ENCODE results near the gene RAB1A.
"Not testable (repeated sequence)": the region's sequence is repeated elsewhere in the genome, so short reads cannot be mapped to it uniquely, and the experiment has no call there.

Gene RAB1A

DNA sequence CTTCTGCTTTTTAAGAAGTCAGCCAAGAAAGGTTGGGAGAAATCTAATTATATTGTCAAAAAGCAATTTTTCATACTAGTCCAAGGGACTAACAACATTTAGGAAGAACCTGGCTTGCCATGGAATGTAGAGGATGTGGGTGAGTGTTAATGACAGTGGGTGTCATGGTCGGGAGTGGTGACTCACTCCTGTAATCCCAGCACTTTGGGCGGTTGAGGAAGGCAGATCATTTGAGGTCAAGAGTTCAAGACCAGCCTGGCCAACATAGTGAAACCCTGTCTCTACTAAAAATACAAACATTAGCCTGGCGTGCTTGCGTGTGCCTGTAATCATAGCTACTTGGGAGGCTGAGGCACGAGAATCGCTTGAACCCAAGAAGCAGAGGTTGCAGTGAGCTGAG lies 27.9 kb upstream of the RAB1A start:
- not testable (repeated sequence) for H3K4me3 Mint-ChIP-seq; H3K9me3 Mint-ChIP-seq; H3K4me1 Mint-ChIP-seq; ATAC-seq (replicated peaks); H3K27me3 Mint-ChIP-seq; DNase-seq; H3K36me3 Mint-ChIP-seq; H3K27ac Mint-ChIP-seq

DNA sequence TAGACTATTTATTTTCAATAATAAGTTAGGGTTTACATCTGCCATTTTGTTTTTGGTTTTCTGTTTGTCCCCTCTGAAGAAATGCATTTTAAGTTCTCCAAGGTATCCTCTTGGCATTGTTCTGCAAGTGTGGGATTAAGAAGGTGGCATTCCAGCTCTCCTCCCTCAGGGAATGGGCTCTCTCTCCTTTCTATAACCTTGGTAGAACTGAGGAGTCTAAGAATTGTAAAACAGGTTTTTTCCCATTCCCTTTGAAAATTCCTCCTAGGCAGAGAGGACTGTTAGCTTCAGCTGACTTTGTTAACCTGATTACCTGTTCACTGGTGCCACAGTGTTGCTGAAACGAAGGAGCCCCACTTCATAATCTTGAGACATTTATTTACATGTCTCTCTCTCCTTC lies 26.1 kb upstream of the RAB1A start:
- DNase-seq, result no peak
- no peaks in the 10 kb centered on the region for H3K36me3 Mint-ChIP-seq
- no peak overlapping the region for H3K27ac Mint-ChIP-seq
- peaks cover 6 to 10% of the 10 kb centered on the region in 2 donors for H3K4me1 Mint-ChIP-seq
- ATAC-seq (replicated peaks), result no peak
- no peaks in the 10 kb centered on the region for H3K27me3 Mint-ChIP-seq
- no peak overlapping the region for H3K4me3 Mint-ChIP-seq
- no peaks in the 10 kb centered on the region for H3K9me3 Mint-ChIP-seq

- Mint-ChIP-seq H3K27ac (no peak overlapping the region), H3K27me3 (no peaks in the 10 kb centered on the region), H3K9me3 (no peaks in the 10 kb centered on the region), H3K4me1 (no peaks in the 10 kb centered on the region), H3K36me3 (no peaks in the 10 kb centered on the region), H3K4me3 (no peak overlapping the region)
- no peak for ATAC-seq (replicated peaks)
- DNase-seq, result no peak
Observed at GRCh38 chr2:65153515-65153914, 23.6 kb upstream of the RAB1A start.

DNA sequence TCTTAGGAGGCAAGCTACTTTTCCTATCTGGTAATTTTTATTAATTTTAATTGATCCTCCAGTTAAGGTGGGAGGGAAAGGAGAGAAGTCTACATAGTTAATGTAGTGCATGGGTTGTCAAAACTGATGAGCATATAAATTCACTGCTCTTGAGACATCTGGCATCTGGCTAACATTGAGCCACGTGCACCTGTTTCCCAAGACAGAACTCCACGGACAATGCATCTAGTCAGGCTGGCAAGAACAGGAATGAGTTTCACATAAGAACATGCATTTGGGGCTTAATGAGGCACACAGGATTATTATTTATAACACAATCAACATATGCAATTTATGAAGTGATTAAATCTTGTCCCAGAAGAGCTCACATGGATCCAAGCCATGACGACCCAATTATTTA lies 16.2 kb upstream of the RAB1A start:
- no peaks in the 10 kb centered on the region for H3K36me3 Mint-ChIP-seq
- no peak for ATAC-seq (replicated peaks)

DNA sequence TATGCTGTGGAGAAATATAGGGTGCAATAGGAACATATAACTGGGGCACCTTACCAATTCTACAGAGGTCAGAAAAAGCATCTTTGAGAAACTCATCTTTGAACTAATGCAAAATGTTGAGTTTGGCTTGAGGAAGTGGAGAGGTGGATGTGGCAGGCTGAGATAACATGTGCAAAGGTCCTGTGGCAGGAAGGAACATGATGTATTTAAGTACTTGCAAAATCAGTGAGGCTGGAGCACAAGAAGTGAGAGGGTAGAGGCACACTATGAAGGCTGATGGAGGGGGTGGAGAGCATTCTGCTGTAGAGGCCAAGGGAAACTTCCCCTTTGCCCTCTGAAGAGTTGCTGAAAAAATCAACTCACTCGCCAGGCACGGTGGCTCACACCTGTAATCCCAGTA lies 14.7 kb upstream of the RAB1A start:
- no peaks in the 10 kb centered on the region for H3K4me1 Mint-ChIP-seq
- peaks cover 0 to 5% of the 10 kb centered on the region in 2 donors for H3K27me3 Mint-ChIP-seq
- H3K4me3 Mint-ChIP-seq, result no peak overlapping the region
- no peaks in the 10 kb centered on the region for H3K9me3 Mint-ChIP-seq
- H3K36me3 Mint-ChIP-seq, result no peaks in the 10 kb centered on the region
- DNase-seq (no peak), ATAC-seq (replicated peaks) (no peak)
- H3K27ac Mint-ChIP-seq, result no peak overlapping the region

More for the DNA sequence above, 16.2 kb upstream of the RAB1A start:
- Mint-ChIP-seq H3K4me1 (no peaks in the 10 kb centered on the region), H3K27ac (no peak overlapping the region), H3K9me3 (no peaks in the 10 kb centered on the region), H3K4me3 (no peak overlapping the region), H3K27me3 (no peaks in the 10 kb centered on the region)
- no peak for DNase-seq

GRCh38 chr2:65142515-65142914 lies 12.6 kb upstream of the RAB1A start:
- no peaks in the 10 kb centered on the region for H3K9me3 Mint-ChIP-seq
- H3K27ac Mint-ChIP-seq, result no peak overlapping the region
- peaks cover 0 to 5% of the 10 kb centered on the region in 2 donors for H3K27me3 Mint-ChIP-seq
- H3K36me3 Mint-ChIP-seq, result no peaks in the 10 kb centered on the region
- ATAC-seq (replicated peaks) (no peak), DNase-seq (no peak)
- H3K4me3 Mint-ChIP-seq, result no peak overlapping the region
- no peaks in the 10 kb centered on the region for H3K4me1 Mint-ChIP-seq

- Mint-ChIP-seq H3K36me3 (no peaks in the 10 kb centered on the region), H3K27me3 (peaks cover 0 to 5% of the 10 kb centered on the region in 2 donors), H3K9me3 (no peaks in the 10 kb centered on the region), H3K4me1 (no peaks in the 10 kb centered on the region), H3K27ac (no peak overlapping the region), H3K4me3 (no peak overlapping the region)
- DNase-seq (no peak), ATAC-seq (replicated peaks) (no peak)
Observed at GRCh38 chr2:65137197-65137775, 7.4 kb upstream of the RAB1A start.

GRCh38 chr2:65136253-65136652 lies 6.3 kb upstream of the RAB1A start:
- ATAC-seq (replicated peaks), result no peak
- Mint-ChIP-seq H3K4me1 (no peaks in the 10 kb centered on the region), H3K9me3 (no peaks in the 10 kb centered on the region), H3K36me3 (no peaks in the 10 kb centered on the region), H3K4me3 (no peak overlapping the region), H3K27ac (no peak overlapping the region), H3K27me3 (peaks cover 0 to 5% of the 10 kb centered on the region in 2 donors)
- no peak for DNase-seq

GRCh38 chr2:65134158-65134557 lies 4.3 kb upstream of the RAB1A start:
- Mint-ChIP-seq H3K4me3 (no peak overlapping the region), H3K4me1 (peaks cover 0 to 3% of the 10 kb centered on the region in 2 donors), H3K36me3 (peaks cover 3 to 4% of the 10 kb centered on the region in 2 donors), H3K9me3 (no peaks in the 10 kb centered on the region), H3K27ac (no peak overlapping the region), H3K27me3 (no peaks in the 10 kb centered on the region)
- DNase-seq (no peak), ATAC-seq (replicated peaks) (no peak)

GRCh38 chr2:65133626-65134025 lies 3.7 kb upstream of the RAB1A start:
- Mint-ChIP-seq H3K36me3 (peaks cover 4 to 5% of the 10 kb centered on the region in 2 donors), H3K4me1 (peaks cover 2 to 5% of the 10 kb centered on the region in 2 donors), H3K4me3 (no peak overlapping the region), H3K27ac (no peak overlapping the region), H3K9me3 (no peaks in the 10 kb centered on the region), H3K27me3 (no peaks in the 10 kb centered on the region)
- DNase-seq (no peak), ATAC-seq (replicated peaks) (no peak)

DNA sequence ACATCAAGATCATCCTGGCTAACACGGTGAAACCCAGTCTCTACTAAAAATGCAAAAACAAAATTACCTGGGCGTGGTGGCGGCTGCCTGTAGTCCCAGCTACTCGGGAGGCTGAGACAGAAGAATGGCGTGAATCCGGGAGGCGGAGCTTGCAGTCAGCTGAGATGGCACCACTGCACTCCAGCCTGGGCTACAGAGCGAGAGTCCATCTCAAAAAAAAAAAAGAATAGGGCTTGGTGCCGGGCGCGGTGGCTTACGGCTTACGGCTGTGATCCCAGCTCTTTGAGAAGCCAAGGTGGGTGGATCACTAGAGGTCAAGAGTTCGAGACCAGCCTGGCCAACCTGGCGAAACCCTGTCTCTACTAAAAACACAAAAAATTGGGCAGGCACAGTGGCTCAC lies 3.0 kb upstream of the RAB1A start:
- not testable (repeated sequence) for H3K4me1 Mint-ChIP-seq; H3K9me3 Mint-ChIP-seq; H3K4me3 Mint-ChIP-seq; H3K27me3 Mint-ChIP-seq; H3K27ac Mint-ChIP-seq; ATAC-seq (replicated peaks); H3K36me3 Mint-ChIP-seq; DNase-seq

- Mint-ChIP-seq H3K27ac (peak overlapping the region; percentile 99), H3K27me3 (no peaks in the 10 kb centered on the region), H3K4me1 (peaks cover 15 to 24% of the 10 kb centered on the region in 2 donors), H3K4me3 (peak overlapping the region; percentile 93 to 99), H3K9me3 (no peaks in the 10 kb centered on the region), H3K36me3 (peaks cover 8 to 10% of the 10 kb centered on the region in 2 donors)
- DNase-seq, result no peak
- ATAC-seq (replicated peaks), result peak; percentile 33 to 35
Observed at GRCh38 chr2:65130664-65131175, 814 bp upstream of the RAB1A start.

GRCh38 chr2:65129286-65129825 lies 550 bp downstream of the RAB1A start:
- ATAC-seq (replicated peaks) (peak; percentile 18 to 21), DNase-seq (peak; percentile 3)
- Mint-ChIP-seq H3K36me3 (peaks cover 10% of the 10 kb centered on the region in 2 donors), H3K4me1 (peaks cover 17 to 32% of the 10 kb centered on the region in 2 donors), H3K4me3 (peak overlapping the region; percentile 93 to 99), H3K27me3 (no peaks in the 10 kb centered on the region), H3K27ac (peak overlapping the region; percentile 99), H3K9me3 (no peaks in the 10 kb centered on the region)

DNA sequence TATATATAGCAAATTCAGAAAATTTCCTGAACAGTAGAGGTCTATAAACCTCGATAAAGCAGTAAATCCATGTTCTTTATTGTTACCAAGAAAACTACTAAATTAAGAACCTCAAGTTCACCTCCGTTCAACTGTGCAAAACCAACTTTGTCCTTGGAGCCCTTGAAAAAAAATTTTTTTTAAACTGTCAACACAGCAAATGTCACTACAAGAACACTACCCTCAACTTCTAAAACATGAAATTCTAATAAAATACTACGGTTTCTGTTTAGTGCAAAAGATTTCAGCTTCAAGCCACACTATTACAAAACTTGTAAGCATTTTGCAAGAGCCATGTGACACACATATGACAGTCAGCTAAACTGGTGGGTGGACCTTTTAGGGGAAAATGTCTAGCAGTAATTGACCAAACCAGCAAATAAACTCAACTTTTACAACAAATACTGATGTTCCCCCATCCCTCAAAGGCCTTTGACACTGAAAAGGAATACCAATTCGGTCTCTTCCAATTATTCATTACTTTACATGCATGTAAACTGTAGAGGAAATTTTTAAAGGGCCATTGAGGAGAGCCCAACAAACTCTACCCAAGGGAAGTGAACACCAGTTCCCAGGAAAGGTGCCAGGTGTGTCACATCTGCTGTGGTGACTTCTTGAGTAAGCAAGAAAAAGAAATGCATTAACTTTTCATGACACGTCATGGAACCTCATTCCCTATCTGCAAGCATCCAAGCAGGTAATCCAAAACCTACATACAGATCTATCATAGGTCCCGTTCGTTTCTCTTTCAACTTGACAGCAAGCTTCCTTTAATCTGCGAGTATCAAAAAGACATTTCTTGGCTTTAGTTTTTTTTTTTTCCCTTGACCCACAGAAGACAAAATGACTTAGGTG lies 1.4 kb downstream of the RAB1A start:
- H3K27me3 Mint-ChIP-seq, result no peaks in the 10 kb centered on the region
- H3K4me3 Mint-ChIP-seq, result peak overlapping the region; percentile 93 to 99
- peaks cover 10 to 11% of the 10 kb centered on the region in 2 donors for H3K36me3 Mint-ChIP-seq
- no peak for ATAC-seq (replicated peaks)
- no peaks in the 10 kb centered on the region for H3K9me3 Mint-ChIP-seq
- DNase-seq, result no peak
- H3K4me1 Mint-ChIP-seq, result peaks cover 18 to 34% of the 10 kb centered on the region in 2 donors
- H3K27ac Mint-ChIP-seq, result peak overlapping the region; percentile 99

Data from stimulated activated naive B cell treated with anti-CD40 and anti-IgM and Interleukin-4, amounts not matched to agents 10 μg/mL and 1 μg/mL and 100 μg/mL, for 72 hours (primary cell).